K562 (cell line): Measurements from ENCODE around the gene DENND1A. TPM values are rescaled to one million over a fixed set of nuclear protein-coding genes. Genes with fewer than 3 reads are reported as not detected.

Experiments used
- BCLAF1 ChIP-seq, 2 experiments: fragments of 450-650 bp in 1 of 2; IDR thresholded peaks; 2 replicates each; pipeline ENCODE4 v1.6.1; 2011 to 2017; ENCODE audit warnings: low read depth in 2 of 2, antibody characterized with exemption in 1 of 2, borderline replicate concordance in 1 of 2, low read length in 1 of 2, mild to moderate bottlenecking in 1 of 2, mixed read lengths in 1 of 2; ENCODE audit not compliant: control insufficient read depth in 1 of 2
- ETV1 ChIP-seq: fragments of 450-650 bp; conservative IDR thresholded peaks from 2 replicates; pipeline ENCODE4 v1.6.1; 2016; ENCODE audit warnings: missing genetic modification characterization, control low read depth, low read depth, missing compliant biosample characterization
- FOXK1 ChIP-seq: sonication (generic); formaldehyde crosslinking; IDR thresholded peaks from 2 replicates; pipeline ENCODE4 v1.8.0; 2022; ENCODE audit warnings: missing genetic modification reagents, mild to moderate bottlenecking, borderline replicate concordance
- GABPA ChIP-seq: fragments of 200-800 bp; sonication (Bioruptor generic); conservative IDR thresholded peaks from 2 replicates; pipeline ENCODE4 v1.6.1; 2016; ENCODE audit warnings: low read depth, missing genetic modification characterization, missing compliant biosample characterization
- HNRNPH1 ChIP-seq: fragments of 200-400 bp; formaldehyde crosslinking; optimal IDR thresholded peaks from 2 replicates; pipeline ENCODE3; 2017; ENCODE audit warnings: low read depth, mild to moderate bottlenecking, low read length, moderate library complexity
- KAT8 ChIP-seq: fragments of 450-650 bp; IDR thresholded peaks from 2 replicates; pipeline ENCODE4 v1.6.1; 2016; ENCODE audit warnings: low read depth, mild to moderate bottlenecking
- MAFG ChIP-seq: fragments of 450-650 bp; conservative IDR thresholded peaks from 2 replicates; pipeline ENCODE4 v1.6.1; 2016; ENCODE audit warnings: missing genetic modification characterization, missing compliant biosample characterization
- MNT ChIP-seq, 2 experiments: fragments of 450-650 bp; conservative IDR thresholded peaks; 2 replicates each; pipeline ENCODE4 v1.6.1; 2017; ENCODE audit warnings: mild to moderate bottlenecking in 2 of 2, moderate library complexity in 2 of 2
- PKNOX1 ChIP-seq: fragments of 450-650 bp; IDR thresholded peaks from 2 replicates; pipeline ENCODE4 v1.6.1; 2016
- POLR2A ChIP-seq: fragments of 450-650 bp; conservative IDR thresholded peaks from 2 replicates; pipeline ENCODE4 v1.6.1; 2016
- POLR2AphosphoS5 ChIP-seq: IDR thresholded peaks from 2 replicates; pipeline ENCODE4 v1.6.1; 2011; ENCODE audit warnings: mild to moderate bottlenecking, low read depth, low read length, moderate library complexity; ENCODE audit not compliant: control insufficient read depth, insufficient read depth
- POLR2B ChIP-seq: fragments of 450-650 bp; IDR thresholded peaks from 2 replicates; pipeline ENCODE4 v1.6.1; 2018; ENCODE audit warnings: low read depth; ENCODE audit not compliant: partially characterized antibody
- POLR2H ChIP-seq: IDR thresholded peaks from 2 replicates; pipeline ENCODE4 v1.6.1; 2016; ENCODE audit warnings: missing genetic modification characterization, low read depth, mild to moderate bottlenecking, control low read depth, missing compliant biosample characterization, moderate library complexity
- SMARCA4 ChIP-seq: fragments of 450-650 bp; IDR thresholded peaks from 2 replicates; pipeline ENCODE4 v1.6.1; 2016
- SNRNP70 ChIP-seq: fragments of 200-400 bp; formaldehyde crosslinking; optimal IDR thresholded peaks from 2 replicates; pipeline ENCODE3; 2017; ENCODE audit warnings: low read depth, low read length
- STAT5A ChIP-seq: IDR thresholded peaks from 2 replicates; pipeline ENCODE4 v1.6.1; 2012; ENCODE audit warnings: low read length, inconsistent platforms, borderline replicate concordance
- TEAD2 ChIP-seq: fragments of 450-650 bp; IDR thresholded peaks from 2 replicates; pipeline ENCODE4 v1.6.1; 2016; ENCODE audit warnings: missing genetic modification characterization, control low read depth, missing compliant biosample characterization
- TRIM24 ChIP-seq, 2 experiments: fragments of 450-650 bp; IDR thresholded peaks; 2 replicates each; pipeline ENCODE4 v1.6.1; 2016
- ZNF197 ChIP-seq: fragments of 200-800 bp; sonication (Bioruptor generic); IDR thresholded peaks from 2 replicates; pipeline ENCODE4 v1.6.1; 2016; ENCODE audit warnings: low read depth, missing genetic modification characterization, missing compliant biosample characterization
- ZNF280A ChIP-seq: fragments of 450-650 bp; IDR thresholded peaks from 2 replicates; pipeline ENCODE4 v1.6.1; 2018; ENCODE audit warnings: mild to moderate bottlenecking, low read depth; ENCODE audit not compliant: partially characterized antibody
- ZNF354B ChIP-seq: fragments of 250-450 bp; sonication (Bioruptor Pico); IDR thresholded peaks from 2 replicates; pipeline ENCODE4 v1.4.0; 2020
- polyA plus RNA-seq, 8 experiments: library from polyadenylated mRNA; depleted of rRNA in 4 of 8; stranded (reverse) in 5 of 8; unstranded in 3 of 8; fragments of >200 nt; fragmentation: Nextera tagmentation in 2 of 8; fragmentation: Illumina TruSeq in 1 of 8; extraction: Ambion mirVana in 2 of 8; extraction: Trizol in 1 of 8; gene quantifications; 2 replicates each; pipeline versions ENCODE4 v1.2.1 to v1.2.3, GENCODE V29; 2011 to 2014; ENCODE audit warnings: inconsistent platforms in 1 of 8, missing spikeins in 1 of 8
- total RNA-seq, 7 experiments: library from RNA; depleted of rRNA in 6 of 7; stranded (reverse); fragments of >200 nt in 6 of 7; fragmentation: Illumina TruSeq in 2 of 7; extraction: Trizol in 2 of 7; gene quantifications; 2 replicates each; pipeline versions ENCODE4 v1.2.1 to v1.2.3, GENCODE V29; 2011 to 2021; ENCODE audit warnings: low replicate concordance in 1 of 7

Gene DENND1A
- total and polyA plus RNA-seq, 9 of the 15 experiments (the other 6 are each of a cell fraction or from before 2014, with no cell fraction given), result 7.6 to 29.5 (median 15.7) TPM

- peak; percentile 62 for TF ChIP-seq MAFG (tag)
- TF ChIP-seq STAT5A, result peak; percentile 36
- TF ChIP-seq POLR2B, result peak; percentile 34
- peak; percentile 81 for TF ChIP-seq GABPA (tag)
- 0 out of 2 replicates have a peak, but pooled peaks have one; percentile 31 for TF ChIP-seq ZNF197
- TF ChIP-seq BCLAF1 (IDR thresholded peaks at IDR 0.05; ENCODE audit: borderline replicate concordance in 1 of 2, control insufficient read depth in 1 of 2, low read depth in 2 of 2, low read length in 1 of 2), result no peak
- peak; percentile 81 for TF ChIP-seq SMARCA4
- TF ChIP-seq ZNF354B (CRISPR knock-in tag), result no peak
- TF ChIP-seq FOXK1 (CRISPR knock-in tag), result no peak
- peak; percentile 76 for TF ChIP-seq PKNOX1
- TF ChIP-seq KAT8, result no peak
- 0 out of 4 replicates have a peak, but pooled peaks of 1 of the 2 experiments have one; percentile 37 for TF ChIP-seq MNT (conservative IDR thresholded peaks at IDR 0.05)
- TF ChIP-seq TEAD2, result peak; percentile 65; the same call in 1 of the 2 replicates
- peak; percentile 69 for TF ChIP-seq ETV1
- TF ChIP-seq TRIM24 (IDR thresholded peaks at IDR 0.05), result 0 out of 4 replicates have a peak, but pooled peaks of 1 of the 2 experiments have one; percentile 9
- TF ChIP-seq POLR2AphosphoS5, result 0 out of 2 replicates have a peak, but pooled peaks have one; percentile 36
- TF ChIP-seq ZNF280A, result no peak
- TF ChIP-seq HNRNPH1, result no peak
- peak; percentile 61; the same call in 1 of the 2 replicates for TF ChIP-seq POLR2H (tag)
- peak; percentile 65; the same call in 1 of the 2 replicates for TF ChIP-seq POLR2A
- no peak for TF ChIP-seq SNRNP70
Measured at GRCh38 chr9:123834889-123835562, 94.9 kb downstream of the DENND1A start (continued).
